ENCODE data around the gene NUDT3.
"Not testable (repeated sequence)": the region's sequence is repeated elsewhere in the genome, so short reads cannot be mapped to it uniquely, and the experiment has no call there.

DNA sequence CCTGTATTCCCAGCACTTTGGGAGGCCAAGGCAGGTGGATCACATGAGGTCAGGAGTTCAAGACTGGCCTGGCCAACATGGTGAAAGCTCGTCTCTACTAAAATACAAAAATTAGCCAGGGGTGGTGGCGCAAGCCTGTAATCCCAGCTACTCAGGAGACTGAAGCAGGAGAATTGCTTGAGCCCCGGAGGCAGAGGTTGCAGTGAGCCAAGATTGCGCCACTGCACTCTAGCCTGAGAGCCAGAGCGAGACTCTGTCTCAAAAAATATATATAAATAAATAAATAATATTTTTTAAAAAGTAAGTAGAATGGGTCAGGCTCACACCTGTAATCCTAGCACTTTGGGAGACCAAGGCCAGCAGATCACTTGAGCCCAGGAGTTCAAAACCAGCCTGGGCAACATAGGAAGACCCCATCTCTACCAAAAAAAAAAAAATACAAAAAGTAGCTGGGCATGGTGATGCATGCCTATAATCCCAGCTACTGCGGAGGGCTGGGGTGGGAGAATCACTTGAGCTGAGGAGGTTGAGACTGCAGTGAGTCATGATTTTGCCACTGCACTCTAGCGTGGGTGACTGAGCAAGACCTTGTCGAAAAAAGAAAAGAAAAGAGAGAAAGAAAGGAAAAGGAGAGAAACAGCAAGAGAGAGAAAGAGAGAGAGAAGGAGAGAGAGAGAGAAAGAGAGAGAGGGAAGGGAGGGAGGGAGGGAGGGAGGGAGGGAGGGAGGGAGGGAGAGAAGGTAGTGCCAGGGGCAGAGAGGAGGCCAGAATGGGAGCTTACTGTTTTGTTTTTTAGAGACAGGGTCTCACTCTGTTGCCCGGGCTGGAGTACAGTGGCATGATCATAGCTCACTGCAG lies 26.5 kb downstream of the NUDT3 start:
- not testable (repeated sequence) for TF ChIP-seq SIN3A (IDR thresholded peaks at IDR 0.05; ENCODE audit: borderline replicate concordance, low read depth, low read length); RAD21 (IDR thresholded peaks at IDR 0.05; ENCODE audit: low read length)
